SK-N-SH (cell line): ENCODE data around the gene DCAF6. TPM values are rescaled to one million over a fixed set of nuclear protein-coding genes. Genes with fewer than 3 reads are reported as not detected.

Experiments
- CTCF ChIA-PET: fragments of 300-600, 350-600 bp; formaldehyde crosslinking; extraction: SDS; loops from one replicate; lab custom pipeline; 2021; lab: Yijun Ruan, JAX
- POLR2A ChIA-PET: fragments of 350-600 bp; sonication (Branson Sonifier 250); formaldehyde crosslinking; extraction: SDS; loops from one replicate; lab custom pipeline; 2020; ENCODE audit warnings: antibody characterized with exemption, inconsistent platforms; lab: Yijun Ruan, JAX
- DNase-seq: peaks from one replicate; pipeline ENCODE4 v3.0.0; 2012
- H2AFZ ChIP-seq: fragments of 200-600 bp; sonication (generic); 2 replicates; pipeline ENCODE4 v1.8.1; 2016; ENCODE audit warnings: antibody characterized with exemption, mild to moderate bottlenecking, low read depth
- H3F3A ChIP-seq: fragments of 200-600 bp; sonication (generic); replicated peaks from 2 replicates; pipeline ENCODE3; 2016; ENCODE audit warnings: antibody characterized with exemption, mild to moderate bottlenecking; ENCODE audit not compliant: insufficient read depth
- H3K27ac ChIP-seq, 2 experiments: fragments of 200-500 bp in 1 of 2; fragments of 200-600 bp in 1 of 2; sonication (Bioruptor generic) in 1 of 2; sonication (generic), shearing (Covaris generic) in 1 of 2; 2 replicates each; pipeline versions ENCODE4 v1.5.1 to v1.6.1; 2014 to 2016; ENCODE audit warnings: low read depth in 2 of 2, inconsistent platforms in 1 of 2, low read length in 1 of 2, mild to moderate bottlenecking in 1 of 2, mixed read lengths in 1 of 2
- H3K27me3 ChIP-seq: fragments of 200-600 bp; sonication (generic), shearing (Covaris generic); 2 replicates; pipeline ENCODE4 v1.6.1; 2016; ENCODE audit warnings: mixed run types; ENCODE audit not compliant: insufficient read depth
- H3K36me3 ChIP-seq, 2 experiments: fragments of 200-500 bp in 1 of 2; fragments of 200-600 bp in 1 of 2; sonication (Bioruptor generic) in 1 of 2; sonication (generic) in 1 of 2; replicated peaks in 1 of 2; 2 replicates each; pipeline versions ENCODE3 to v1.5.1; 2014 to 2016; ENCODE audit warnings: low read length in 1 of 2, mild to moderate bottlenecking in 1 of 2; ENCODE audit not compliant: insufficient read depth in 2 of 2, control insufficient read depth in 1 of 2
- H3K4me1 ChIP-seq, 2 experiments: fragments of 200-500 bp in 1 of 2; fragments of 200-600 bp in 1 of 2; sonication (Bioruptor generic) in 1 of 2; sonication (generic), shearing (Covaris generic) in 1 of 2; 2 replicates each; pipeline versions ENCODE4 v1.5.1 to v1.6.1; 2014 to 2016; ENCODE audit warnings: low read depth in 1 of 2, low read length in 1 of 2, mixed run types in 1 of 2; ENCODE audit not compliant: insufficient read depth in 2 of 2, control insufficient read depth in 1 of 2
- H3K4me2 ChIP-seq: fragments of 200-600 bp; sonication (generic), shearing (Covaris generic); 2 replicates; pipeline ENCODE4 v1.6.1; 2017; ENCODE audit warnings: mixed run types
- H3K4me3 ChIP-seq, 2 experiments: fragments of 200-500 bp in 1 of 2; fragments of 200-600 bp in 1 of 2; sonication (Bioruptor generic) in 1 of 2; sonication (generic), shearing (Covaris generic) in 1 of 2; 2 replicates each; pipeline versions ENCODE4 v1.5.1 to v1.8.1; 2014 to 2016; ENCODE audit warnings: low read depth in 2 of 2, inconsistent platforms in 1 of 2, low read length in 1 of 2, mild to moderate bottlenecking in 1 of 2, mixed read lengths in 1 of 2, moderate library complexity in 1 of 2
- H3K79me2 ChIP-seq: fragments of 200-600 bp; sonication (generic); 2 replicates; pipeline ENCODE4 v1.8.1; 2017; ENCODE audit warnings: mild to moderate bottlenecking; ENCODE audit not compliant: insufficient read depth
- H3K9ac ChIP-seq: fragments of 200-600 bp; sonication (generic); 2 replicates; pipeline ENCODE4 v1.6.1; 2017; ENCODE audit warnings: mixed run types
- H3K9me2 ChIP-seq: fragments of 200-600 bp; sonication (generic); 2 replicates; pipeline ENCODE4 v1.6.1; 2017; ENCODE audit warnings: mixed run types
- H3K9me3 ChIP-seq: fragments of 200-600 bp; sonication (generic); 2 replicates; pipeline ENCODE4 v1.6.1; 2017; ENCODE audit warnings: mixed run types, mild to moderate bottlenecking, moderate library complexity
- H4K20me1 ChIP-seq: fragments of 200-600 bp; sonication (generic); 2 replicates; pipeline ENCODE4 v1.6.1; 2017; ENCODE audit warnings: mild to moderate bottlenecking, mixed run types; ENCODE audit not compliant: insufficient read depth
- CHD2 ChIP-seq: fragments of 150-350 bp; IDR thresholded peaks from 2 replicates; pipeline ENCODE4 v1.6.1; 2018; ENCODE audit warnings: low read length; ENCODE audit not compliant: partially characterized antibody
- ELF1 ChIP-seq: IDR thresholded peaks from 2 replicates; pipeline ENCODE4 v1.4.0; 2012
- EP300 ChIP-seq, 2 experiments: IDR thresholded peaks; 2 replicates each; pipeline versions ENCODE4 v1.4.0 to v1.6.1; 2012; ENCODE audit warnings: borderline replicate concordance in 1 of 2, low read depth in 1 of 2, low read length in 1 of 2
- EZH2phosphoT487 ChIP-seq: fragments of 200-600 bp; sonication (generic); IDR thresholded peaks from 2 replicates; pipeline ENCODE4 v1.6.1; 2017; ENCODE audit warnings: low read depth, mixed run types, mild to moderate bottlenecking, antibody characterized with exemption, moderate library complexity, borderline replicate concordance
- FOSL2 ChIP-seq: IDR thresholded peaks from 2 replicates; pipeline ENCODE4 v1.4.0; 2012; ENCODE audit warnings: low read depth, mild to moderate bottlenecking, moderate library complexity, borderline replicate concordance
- FOXJ3 ChIP-seq: sonication (generic); formaldehyde crosslinking; IDR thresholded peaks from 2 replicates; pipeline ENCODE4 v1.5.1; 2020; ENCODE audit warnings: mild to moderate bottlenecking, missing genetic modification reagents
- FOXM1 ChIP-seq: IDR thresholded peaks from 2 replicates; pipeline ENCODE4 v1.4.0; 2012; ENCODE audit warnings: low read depth, mild to moderate bottlenecking
- GABPA ChIP-seq: IDR thresholded peaks from 2 replicates; pipeline ENCODE4 v1.4.0; 2012; ENCODE audit warnings: low read depth, mild to moderate bottlenecking
- GATA2 ChIP-seq: sonication (generic); formaldehyde crosslinking; IDR thresholded peaks from 2 replicates; pipeline ENCODE4 v1.5.0; 2020; ENCODE audit warnings: mild to moderate bottlenecking, missing genetic modification reagents
- JUND ChIP-seq: IDR thresholded peaks from 2 replicates; pipeline ENCODE4 v1.4.0; 2012
- MXI1 ChIP-seq: IDR thresholded peaks from 2 replicates; pipeline ENCODE4 v1.6.1; 2012; ENCODE audit warnings: mild to moderate bottlenecking, low read depth, low read length, improper control_type of control experiment
- RCOR1 ChIP-seq: fragments of 150-350 bp; IDR thresholded peaks from 2 replicates; pipeline ENCODE4 v1.6.1; 2017; ENCODE audit warnings: antibody characterized with exemption, low read length
- RFX5 ChIP-seq: IDR thresholded peaks from 2 replicates; pipeline ENCODE4 v1.6.1; 2012; ENCODE audit warnings: mild to moderate bottlenecking, improper control_type of control experiment, low read length
- SIN3A ChIP-seq: IDR thresholded peaks from 2 replicates; pipeline ENCODE4 v1.6.1; 2012; ENCODE audit warnings: low read depth, mild to moderate bottlenecking, low read length, moderate library complexity, borderline replicate concordance
- TAF1 ChIP-seq: IDR thresholded peaks from 2 replicates; pipeline ENCODE4 v1.6.1; 2012; ENCODE audit warnings: low read depth, mild to moderate bottlenecking, low read length, moderate library complexity, borderline replicate concordance
- TCF12 ChIP-seq: IDR thresholded peaks from 2 replicates; pipeline ENCODE4 v1.4.0; 2012
- YY1 ChIP-seq: IDR thresholded peaks from 2 replicates; pipeline ENCODE4 v1.4.0; 2012; ENCODE audit warnings: low read depth, mild to moderate bottlenecking
- WGBS: methylation state at CpG from one replicate; pipeline ENCODE4 v1.1.6; 2017; ENCODE audit warnings: low lambda C conversion rate; 5-methylcytosine and 5-hydroxymethylcytosine counted together
- polyA plus RNA-seq, 3 experiments: library from polyadenylated mRNA; depleted of rRNA; stranded (reverse); fragments of >200 nt; gene quantifications; 2 replicates each; pipeline ENCODE4 v1.2.3, GENCODE V29; 2012
- TF ChIP-seq, protein P1 (sequence below): IDR thresholded peaks from 2 replicates; pipeline ENCODE4 v1.4.0; 2012; ENCODE audit warnings: low read depth, borderline replicate concordance
- TF ChIP-seq, protein P2 (sequence below): IDR thresholded peaks from 2 replicates; pipeline ENCODE4 v1.4.0; 2012; ENCODE audit warnings: low read depth, borderline replicate concordance

DCAF6 gene
- polyA plus RNA-seq, 1 of the 3 experiments (the other 2 are of a cell fraction), result 31.3 TPM

DNA sequence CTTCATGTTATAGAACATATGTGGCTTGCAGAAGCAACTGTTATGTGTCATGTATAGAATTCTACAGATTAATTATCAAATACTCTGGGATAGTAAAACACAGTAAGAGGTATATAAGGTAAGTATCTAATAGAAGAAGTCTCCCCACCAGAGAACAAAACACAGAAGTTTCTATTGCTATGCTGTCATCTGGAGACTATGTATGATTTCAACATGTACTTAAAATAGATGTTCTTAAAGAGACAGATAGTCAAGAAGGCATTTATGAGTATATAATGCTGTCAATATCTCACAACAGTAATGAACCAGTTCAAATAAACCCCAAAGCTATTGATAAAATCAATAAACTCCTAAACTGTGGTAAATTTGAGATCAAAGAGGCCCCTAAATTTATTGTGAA is 14.5 kb upstream of the DCAF6 start:
- H3K9me3 ChIP-seq, result no peaks in the 10 kb centered on the region
- H3K27ac ChIP-seq, result no peak overlapping the region
- no peak overlapping the region for H3K9ac ChIP-seq
- H3K4me3 ChIP-seq, result no peak overlapping the region
- ChIA-PET CTCF (interaction anchor here (0.8 kb wide), 1 partner anchor 162 kb away, joined by 3 read pairs; no protein-coding TSS in a partner anchor), POLR2A (no interaction called here)
- peaks cover 5 to 18% of the 10 kb centered on the region in 2 experiments for H3K36me3 ChIP-seq
- peaks cover 13% of the 10 kb centered on the region; the same call in 1 of the 2 replicates for H3K79me2 ChIP-seq
- H3F3A ChIP-seq, result peaks cover 7% of the 10 kb centered on the region
- no peaks in the 10 kb centered on the region for H3K9me2 ChIP-seq
- H2AFZ ChIP-seq, result no peak overlapping the region
- no peak overlapping the region for H3K4me2 ChIP-seq
- TF ChIP-seq CHD2, result no peak
- TF ChIP-seq RFX5, result no peak
- TF ChIP-seq, protein P1, sequence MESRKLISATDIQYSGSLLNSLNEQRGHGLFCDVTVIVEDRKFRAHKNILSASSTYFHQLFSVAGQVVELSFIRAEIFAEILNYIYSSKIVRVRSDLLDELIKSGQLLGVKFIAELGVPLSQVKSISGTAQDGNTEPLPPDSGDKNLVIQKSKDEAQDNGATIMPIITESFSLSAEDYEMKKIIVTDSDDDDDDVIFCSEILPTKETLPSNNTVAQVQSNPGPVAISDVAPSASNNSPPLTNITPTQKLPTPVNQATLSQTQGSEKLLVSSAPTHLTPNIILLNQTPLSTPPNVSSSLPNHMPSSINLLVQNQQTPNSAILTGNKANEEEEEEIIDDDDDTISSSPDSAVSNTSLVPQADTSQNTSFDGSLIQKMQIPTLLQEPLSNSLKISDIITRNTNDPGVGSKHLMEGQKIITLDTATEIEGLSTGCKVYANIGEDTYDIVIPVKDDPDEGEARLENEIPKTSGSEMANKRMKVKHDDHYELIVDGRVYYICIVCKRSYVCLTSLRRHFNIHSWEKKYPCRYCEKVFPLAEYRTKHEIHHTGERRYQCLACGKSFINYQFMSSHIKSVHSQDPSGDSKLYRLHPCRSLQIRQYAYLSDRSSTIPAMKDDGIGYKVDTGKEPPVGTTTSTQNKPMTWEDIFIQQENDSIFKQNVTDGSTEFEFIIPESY, result no peak
- TF ChIP-seq FOXM1, result no peak
- no peak for TF ChIP-seq JUND
- no peak for TF ChIP-seq YY1
- TF ChIP-seq TCF12, result no peak
- no peak for TF ChIP-seq RCOR1
- no peak for TF ChIP-seq EP300 (IDR thresholded peaks at IDR 0.05; ENCODE audit: borderline replicate concordance in 1 of 2, low read depth in 1 of 2, low read length in 1 of 2)
- DNase-seq, result no peak
- H4K20me1 ChIP-seq, result no peaks in the 10 kb centered on the region
- H3K27me3 ChIP-seq, result no peaks in the 10 kb centered on the region
- H3K4me1 ChIP-seq, result peaks cover 0 to 3% of the 10 kb centered on the region in 2 experiments; a peak in 3 of 4 replicates

DNA sequence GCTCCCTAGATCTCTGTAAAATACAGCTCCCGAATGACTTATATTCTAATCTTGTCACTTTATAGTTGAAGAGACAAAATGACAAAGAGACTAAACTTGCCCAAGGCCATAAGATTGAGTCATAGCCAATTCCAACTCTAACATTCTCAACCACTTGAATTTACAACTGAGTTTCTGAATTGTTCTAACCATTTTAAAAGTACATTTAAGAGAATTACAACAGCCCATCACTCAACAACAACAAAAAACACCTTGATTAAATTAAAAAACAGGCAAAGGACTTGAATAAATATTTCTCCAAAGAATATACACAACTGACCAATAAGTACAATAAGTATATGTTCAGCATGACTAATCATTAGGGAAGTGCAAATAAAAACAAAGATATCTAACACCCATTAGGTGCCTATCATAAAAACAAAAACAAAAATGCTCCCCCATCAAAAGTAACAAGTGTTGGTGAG is 13.8 kb upstream of the DCAF6 start:
- DNase-seq, result no peak
- no peaks in the 10 kb centered on the region for H4K20me1 ChIP-seq
- H3F3A ChIP-seq, result peaks cover 7% of the 10 kb centered on the region
- no peak overlapping the region for H3K9ac ChIP-seq
- CTCF ChIA-PET, result no interaction called here
- H3K27ac ChIP-seq, result no peak overlapping the region
- TF ChIP-seq EZH2phosphoT487, result no peak
- no peak for TF ChIP-seq TCF12
- TF ChIP-seq, protein P1, result no peak
- no peak for TF ChIP-seq SIN3A
- no peak for TF ChIP-seq YY1
- no peak for TF ChIP-seq CHD2
- no peak for TF ChIP-seq EP300 (IDR thresholded peaks at IDR 0.05; ENCODE audit: borderline replicate concordance in 1 of 2, low read depth in 1 of 2, low read length in 1 of 2)
- TF ChIP-seq, protein P2, sequence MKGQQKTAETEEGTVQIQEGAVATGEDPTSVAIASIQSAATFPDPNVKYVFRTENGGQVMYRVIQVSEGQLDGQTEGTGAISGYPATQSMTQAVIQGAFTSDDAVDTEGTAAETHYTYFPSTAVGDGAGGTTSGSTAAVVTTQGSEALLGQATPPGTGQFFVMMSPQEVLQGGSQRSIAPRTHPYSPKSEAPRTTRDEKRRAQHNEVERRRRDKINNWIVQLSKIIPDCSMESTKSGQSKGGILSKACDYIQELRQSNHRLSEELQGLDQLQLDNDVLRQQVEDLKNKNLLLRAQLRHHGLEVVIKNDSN, result no peak
- TF ChIP-seq FOSL2, result no peak
- no peak for TF ChIP-seq FOXJ3
- TF ChIP-seq TAF1, result no peak
- no peak for TF ChIP-seq GABPA
- TF ChIP-seq ELF1, result no peak
- no peak for TF ChIP-seq MXI1
- no peak for TF ChIP-seq GATA2 (CRISPR knock-in tag)
- no peak for TF ChIP-seq FOXM1
- no peak for TF ChIP-seq RFX5
- no peak overlapping the region for H2AFZ ChIP-seq
- H3K4me1 ChIP-seq, result peaks cover 0 to 3% of the 10 kb centered on the region in 2 experiments; a peak in 3 of 4 replicates
- no peaks in the 10 kb centered on the region for H3K9me2 ChIP-seq
- H3K36me3 ChIP-seq, result peaks cover 5 to 15% of the 10 kb centered on the region in 2 experiments
- WGBS, result 81% methylated on average over 1 of the region's 1 CpG
- no peak overlapping the region for H3K4me2 ChIP-seq
- no peak overlapping the region for H3K4me3 ChIP-seq
- POLR2A ChIA-PET, result no interaction called here
- no peaks in the 10 kb centered on the region for H3K27me3 ChIP-seq
- no peaks in the 10 kb centered on the region for H3K9me3 ChIP-seq
- peaks cover 18% of the 10 kb centered on the region; the same call in 1 of the 2 replicates for H3K79me2 ChIP-seq
